CD4-positive, alpha-beta T cell treated with Interferon gamma for 1 hour (primary cell): ENCODE measurements around the gene CCDC102B.
"Not testable (repeated sequence)": the region's sequence is repeated elsewhere in the genome, so short reads cannot be mapped to it uniquely, and the experiment has no call there.

Source experiments
- DNase-seq: peaks from one replicate; pipeline ENCODE4 v3.0.0-alpha.2; 2020

The CCDC102B gene

DNA sequence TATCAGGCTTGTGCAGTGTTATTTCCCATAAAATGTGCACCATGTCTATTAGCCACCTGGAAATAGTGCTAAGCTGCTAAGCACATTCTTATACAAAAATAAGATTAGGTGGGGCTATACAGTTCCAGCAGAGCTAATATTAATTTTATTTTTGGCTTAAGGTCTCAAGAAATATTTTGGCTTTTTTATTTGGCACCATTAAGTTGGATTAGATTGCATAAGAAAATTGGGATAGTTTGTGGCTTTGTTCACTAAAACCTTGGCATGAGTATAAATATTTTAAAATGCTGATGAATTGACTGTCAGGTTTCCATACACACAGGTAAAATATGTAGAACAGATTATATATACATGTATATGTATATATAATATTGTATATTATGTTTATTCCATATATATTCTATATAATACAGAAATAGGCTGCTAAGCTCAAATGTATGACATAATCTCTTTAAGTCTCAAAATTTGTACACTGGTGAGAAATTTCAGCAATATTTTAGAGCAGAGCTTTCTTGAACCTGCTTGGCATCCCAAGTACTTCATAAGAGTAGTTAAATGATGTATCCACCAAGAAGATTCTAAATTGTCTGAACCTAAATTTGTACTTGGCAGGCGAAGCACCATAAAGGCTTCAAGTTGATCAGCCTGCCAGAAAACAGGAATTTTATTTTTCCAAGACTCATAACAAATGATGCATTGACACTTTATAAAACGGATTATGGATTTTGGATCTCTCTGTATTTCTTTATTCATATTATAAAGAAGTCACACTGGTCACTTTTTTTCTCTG lies 32.6 kb downstream of the CCDC102B start:
- no peak for DNase-seq

DNA sequence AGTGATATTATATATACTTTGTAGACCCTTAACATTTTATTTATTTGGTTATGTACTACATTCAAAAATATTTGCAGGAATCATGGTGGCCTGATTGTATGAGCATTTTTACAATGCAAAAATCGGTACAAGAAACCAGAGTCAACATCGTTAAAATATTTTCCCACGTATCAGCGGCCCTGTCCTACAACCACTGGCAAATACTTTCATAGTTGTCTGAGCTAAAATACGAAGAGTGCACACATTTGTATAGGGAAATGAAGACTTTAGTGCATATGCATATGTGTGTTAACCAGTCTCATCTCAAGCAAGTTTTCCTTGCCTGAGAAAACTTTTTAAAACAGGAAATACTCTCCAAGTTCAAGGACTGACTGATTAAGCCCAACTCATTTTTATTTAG lies 35.9 kb downstream of the CCDC102B start:
- no peak for DNase-seq

DNA sequence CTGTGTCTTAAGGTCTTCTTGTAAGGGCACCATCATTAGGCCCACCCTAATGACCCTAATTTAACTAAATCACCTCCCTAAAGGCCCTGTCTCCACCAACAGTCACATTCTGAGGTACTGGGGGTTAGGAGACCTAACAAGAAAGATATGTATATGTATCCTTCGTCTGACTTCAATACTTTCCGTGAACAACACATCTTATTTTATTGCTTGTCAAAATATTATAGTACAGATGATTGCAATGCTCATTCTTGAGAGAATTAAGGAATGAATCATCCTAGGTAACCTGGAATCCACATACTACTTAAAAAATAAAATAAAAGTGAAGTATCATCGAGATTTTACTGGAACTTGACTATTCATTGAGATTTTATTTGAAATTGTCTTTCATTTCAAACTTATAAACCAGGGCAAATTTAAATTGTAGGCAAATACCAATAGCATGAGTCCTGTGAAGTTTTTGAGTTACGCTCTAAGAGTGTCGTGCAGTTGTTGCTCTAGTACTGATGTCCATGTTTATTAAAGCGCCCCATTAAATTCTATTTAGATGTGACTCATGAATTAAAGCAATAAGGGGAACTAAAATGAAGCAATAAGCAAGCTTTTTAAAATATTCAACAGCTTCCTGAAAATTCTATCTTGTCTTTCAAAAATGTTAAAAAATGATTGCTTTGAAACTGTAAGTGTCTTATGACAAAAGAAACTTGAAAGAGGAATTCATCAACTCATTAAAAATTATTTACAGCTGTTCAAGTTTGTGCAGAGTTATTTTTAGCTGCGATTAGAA lies 40.0 kb downstream of the CCDC102B start:
- DNase-seq = no peak

DNA sequence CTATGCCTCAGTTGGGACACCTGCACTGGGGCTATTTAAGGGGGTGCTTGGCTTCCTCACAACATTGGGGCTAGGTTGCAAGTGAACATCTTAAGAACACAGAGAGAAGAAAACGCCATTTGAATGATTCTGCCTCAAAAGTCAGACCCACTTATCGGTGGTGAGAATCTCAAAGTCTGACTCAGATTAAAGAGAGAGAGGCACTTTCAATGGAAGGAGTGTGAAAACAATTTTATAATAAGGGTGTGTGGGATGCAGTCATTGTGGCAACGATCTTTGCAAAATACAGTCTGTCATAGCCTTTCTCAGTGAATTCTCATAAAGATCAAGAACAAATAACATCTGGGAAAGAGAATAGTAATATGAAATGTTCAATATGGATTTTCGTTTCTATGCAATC lies 41.8 kb downstream of the CCDC102B start:
- DNase-seq = no peak

DNA sequence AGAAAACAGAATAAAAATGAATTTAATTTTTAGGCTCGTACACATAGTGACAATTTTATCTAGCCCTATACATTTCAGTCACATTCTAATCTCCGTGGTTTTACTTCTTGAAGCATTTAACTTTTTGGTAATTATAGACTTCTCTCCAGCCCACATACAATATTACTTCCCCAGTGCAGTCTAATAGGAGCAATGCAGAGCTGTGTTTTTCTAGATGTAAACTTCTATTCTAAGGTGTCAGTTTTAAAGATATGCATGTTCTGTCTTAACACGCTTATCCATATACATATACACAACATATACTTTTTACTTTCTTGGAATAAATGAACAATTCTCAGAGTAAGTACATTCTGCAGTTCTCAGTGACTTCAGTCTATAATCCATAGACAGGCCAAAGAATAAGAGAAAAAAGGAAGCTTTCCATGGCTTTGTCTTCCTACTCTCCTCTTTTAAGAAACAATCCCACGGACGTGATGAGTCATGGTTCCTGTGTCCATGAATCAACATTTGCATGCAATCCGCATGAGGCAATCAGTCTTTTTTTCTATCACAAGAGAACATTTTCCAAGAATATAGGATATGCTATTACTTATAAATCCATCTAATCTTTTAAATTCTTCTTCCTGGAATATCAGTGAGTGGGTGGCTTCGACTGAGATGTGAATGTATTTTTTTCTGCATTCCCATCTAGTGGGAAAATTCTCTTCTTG lies 42.8 kb downstream of the CCDC102B start:
- no peak for DNase-seq

- no peak for DNase-seq
Observed at GRCh38 chr18:68841301-68841700, 43.4 kb downstream of the CCDC102B start.

DNA sequence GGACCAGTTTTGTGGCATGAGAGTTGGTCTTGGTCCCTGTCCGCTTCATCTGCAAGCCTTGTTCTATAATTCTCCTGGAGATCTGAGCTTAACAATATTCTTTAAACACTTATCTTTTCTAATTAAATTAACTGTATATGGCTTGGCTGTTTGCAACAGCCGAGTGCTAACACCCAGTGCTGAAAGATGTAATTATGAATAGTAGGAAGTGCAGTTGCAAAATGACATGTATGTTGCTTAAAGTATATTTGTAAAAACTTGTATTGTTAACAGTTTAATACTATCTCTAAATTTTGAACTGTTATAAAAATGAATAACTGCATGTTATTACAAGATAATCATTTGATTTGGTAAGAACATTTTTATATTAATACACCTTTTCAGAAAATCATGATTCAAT lies 45.1 kb downstream of the CCDC102B start:
- no peak for DNase-seq

DNA sequence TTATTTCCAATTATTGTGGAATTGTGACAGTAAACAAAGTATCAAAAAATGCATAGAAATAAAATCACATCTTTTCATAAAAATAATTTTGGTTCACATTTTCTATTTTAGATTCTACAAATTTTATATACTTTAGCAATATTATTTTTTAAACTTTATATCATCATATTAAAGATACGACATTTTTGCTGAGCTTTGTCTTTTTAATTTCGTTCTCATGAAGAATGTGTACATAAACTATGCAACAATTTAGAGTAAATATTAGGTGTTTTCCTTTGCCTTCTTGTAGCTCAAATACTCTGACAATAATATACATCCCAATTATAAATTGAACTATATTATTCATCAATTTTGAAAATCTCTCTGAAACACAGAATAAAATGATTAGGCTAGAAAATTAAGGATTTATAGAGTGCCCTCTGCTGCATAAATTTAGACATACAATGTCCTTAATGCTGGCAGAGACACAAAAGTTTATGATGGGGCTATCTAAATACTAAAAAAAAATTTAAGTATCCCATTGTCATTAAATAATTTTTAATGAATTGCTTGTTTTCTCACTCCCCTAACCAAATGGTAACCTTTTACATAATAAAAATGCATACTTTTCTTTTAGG lies 45.7 kb downstream of the CCDC102B start:
- DNase-seq = no peak

- no peak for DNase-seq
Observed at GRCh38 chr18:68847219-68847837, 49.4 kb downstream of the CCDC102B start.

GRCh38 chr18:68848242-68848641 lies 50.4 kb downstream of the CCDC102B start:
- no peak for DNase-seq

GRCh38 chr18:68854786-68855391 lies 57.0 kb downstream of the CCDC102B start:
- no peak for DNase-seq

DNA sequence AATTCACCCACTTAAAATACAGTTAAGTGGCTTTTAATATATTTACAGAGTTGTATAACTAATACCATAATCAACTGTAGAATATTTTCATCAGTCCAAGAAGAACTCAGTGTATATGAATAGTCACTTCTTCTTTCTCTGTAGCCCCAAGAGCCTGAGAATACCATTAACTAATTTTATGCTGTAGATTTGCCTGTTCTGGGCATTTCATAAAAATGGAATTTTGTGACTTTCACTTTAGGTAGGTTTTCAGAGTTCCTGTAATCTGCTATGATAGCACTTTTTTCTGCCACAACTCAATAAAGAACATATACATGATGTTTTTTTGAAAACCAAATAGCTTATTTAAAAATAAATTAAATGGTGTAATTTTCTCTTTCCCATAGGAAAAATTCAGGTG lies 57.6 kb downstream of the CCDC102B start:
- no peak for DNase-seq

DNA sequence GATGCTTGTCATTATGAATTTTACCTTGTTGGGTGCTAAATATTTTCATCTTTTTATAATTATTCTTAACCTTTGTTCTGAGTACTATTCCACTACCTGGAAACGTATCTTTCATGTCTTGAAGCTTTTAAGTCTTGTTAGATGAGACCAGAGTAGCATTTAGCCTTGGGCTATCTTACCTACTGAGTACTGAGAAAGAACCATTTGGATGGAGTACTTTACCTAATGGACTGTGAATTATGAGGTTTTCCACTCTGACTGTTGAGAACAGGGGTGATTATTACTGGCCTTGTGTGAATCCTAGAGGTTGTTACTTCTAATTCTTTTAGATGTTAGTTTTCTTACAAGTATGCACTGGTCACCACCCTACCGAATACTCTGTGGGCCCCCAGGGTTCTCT lies 63.5 kb downstream of the CCDC102B start:
- DNase-seq = no peak

DNA sequence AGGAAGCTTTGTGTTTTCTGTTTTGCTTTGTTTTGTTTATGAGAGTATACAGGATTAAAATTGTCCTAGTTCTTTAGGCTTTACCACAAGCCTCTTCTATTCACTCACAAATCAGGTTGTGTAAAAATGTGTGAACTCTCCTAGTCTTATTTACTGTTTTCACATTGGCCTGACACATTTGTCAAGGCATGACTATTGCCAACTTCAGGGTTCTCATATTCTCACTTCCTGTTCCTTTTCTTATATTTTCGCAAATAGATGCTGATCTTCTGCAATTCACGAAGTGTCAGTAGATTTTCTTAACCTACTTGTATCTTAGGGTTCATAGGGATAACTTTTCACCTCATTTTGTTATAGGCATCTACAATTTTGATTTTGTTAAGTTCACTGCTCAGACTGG lies 67.1 kb downstream of the CCDC102B start:
- no peak for DNase-seq

GRCh38 chr18:68865503-68865902 lies 67.6 kb downstream of the CCDC102B start:
- DNase-seq = no peak

DNA sequence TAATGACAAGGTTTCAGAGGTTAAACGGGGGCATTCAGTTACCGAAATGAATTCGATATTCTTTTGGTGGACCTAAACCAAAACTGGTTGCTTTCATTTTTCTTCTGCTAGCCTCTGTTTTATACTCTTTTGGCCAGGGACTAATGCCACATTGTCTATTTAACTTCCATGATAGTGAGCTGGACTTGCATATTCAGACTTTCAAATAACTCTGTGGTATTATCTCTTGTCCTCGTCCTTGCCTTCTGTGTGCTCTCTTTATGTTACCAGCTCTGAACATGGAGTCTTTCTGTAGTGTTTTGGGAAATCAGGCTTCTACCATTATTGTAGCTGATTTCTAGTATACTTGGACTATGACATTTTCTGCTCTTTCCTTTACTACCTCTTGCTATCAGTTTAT lies 75.1 kb downstream of the CCDC102B start:
- DNase-seq = no peak

- no peak for DNase-seq
Observed at GRCh38 chr18:68874361-68874760, 76.5 kb downstream of the CCDC102B start.

GRCh38 chr18:68879947-68880346 lies 82.1 kb downstream of the CCDC102B start:
- not testable (repeated sequence) for DNase-seq

GRCh38 chr18:68887410-68887809 lies 89.5 kb downstream of the CCDC102B start:
- DNase-seq = no peak

- no peak for DNase-seq
Observed at GRCh38 chr18:68893354-68893753, 95.5 kb downstream of the CCDC102B start.

DNA sequence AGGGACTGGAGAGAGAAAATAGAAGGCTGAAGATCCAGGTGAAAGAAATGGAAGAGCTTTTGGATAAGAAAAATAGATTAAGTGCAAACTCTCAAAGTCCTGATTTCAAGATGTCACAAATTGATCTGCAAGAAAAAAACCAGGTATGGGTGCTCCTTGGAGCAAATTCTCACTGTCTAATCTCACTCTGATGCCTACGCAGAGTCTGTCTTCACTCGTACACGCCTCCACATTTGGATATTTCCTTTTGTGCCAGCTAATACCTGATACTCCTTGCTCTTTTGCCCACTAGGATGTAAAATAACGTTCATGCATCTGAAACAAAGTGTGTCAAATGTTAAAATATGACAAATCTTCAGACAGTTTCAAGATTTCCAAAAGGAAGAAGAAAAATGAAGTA lies 99.4 kb downstream of the CCDC102B start:
- no peak for DNase-seq

- no peak for DNase-seq
Observed at GRCh38 chr18:68909579-68909978, 111.7 kb downstream of the CCDC102B start.
